A549 (cell line): ENCODE results near the gene RASGRP2. TPM values are rescaled to one million over a fixed set of nuclear protein-coding genes. Genes with fewer than 3 reads are reported as not detected.

Experiments
- ATAC-seq, 2 experiments: fragments of 200-7000 bp in 1 of 2; fragments of >200 bp in 1 of 2; cut with Nextera tagmentation in 1 of 2; cut with Tn5 transposase in 1 of 2; 3 replicates each; pipeline versions ENCODE4 v1.8.0 to v1.9.1; 2018 to 2020; ENCODE audit warnings: mild to moderate bottlenecking in 1 of 2, moderate library complexity in 1 of 2
- CTCF ChIA-PET: fragments of 300-600 bp; sonication (Branson Sonifier 250); formaldehyde crosslinking; extraction: SDS; loops from one replicate; lab custom pipeline; 2021; ENCODE audit warnings: antibody characterized with exemption, inconsistent platforms; lab: Yijun Ruan, JAX
- POLR2A ChIA-PET: fragments of 350-600 bp; formaldehyde crosslinking; extraction: SDS; loops from one replicate; lab custom pipeline; 2021; ENCODE audit warnings: antibody characterized with exemption, inconsistent platforms; lab: Yijun Ruan, JAX
- DNase-seq, 2 experiments: peaks; one replicate each; pipeline versions ENCODE4 v3.0.0 to v3.0.0-alpha.2; 2011 to 2016; ENCODE audit warnings: low read depth in 1 of 2, low spot score in 1 of 2
- FAIRE-seq: peaks from 2 replicates; lab custom pipeline; 2011; peaks lifted over from hg19 to GRCh38; lab: Jason Lieb, UNC
- H3K27ac ChIP-seq, 2 experiments: fragments of >200 bp; sonication (Bioruptor Twin); formaldehyde crosslinking; 3 replicates each; pipeline ENCODE4 v1.5.1; 2016 to 2017
- H3K4me1 ChIP-seq: fragments of >200 bp; sonication (Bioruptor Twin); formaldehyde crosslinking; 3 replicates; pipeline ENCODE4 v1.6.1; 2016
- H3K4me2 ChIP-seq: fragments of >200 bp; sonication (Bioruptor Twin); formaldehyde crosslinking; 3 replicates; pipeline ENCODE4 v1.6.1; 2016
- H3K4me3 ChIP-seq: fragments of >200 bp; sonication (Bioruptor Twin); formaldehyde crosslinking; 3 replicates; pipeline ENCODE4 v1.5.1; 2016
- H3K9me3 ChIP-seq: fragments of >200 bp; sonication (Bioruptor Twin); formaldehyde crosslinking; 3 replicates; pipeline ENCODE4 v1.6.1; 2016
- EHMT2 ChIP-seq: fragments of 200-600 bp; sonication (generic); IDR thresholded peaks from 2 replicates; pipeline ENCODE4 v1.6.1; 2016; ENCODE audit warnings: antibody characterized with exemption, low read depth, mild to moderate bottlenecking, moderate library complexity
- EP300 ChIP-seq, 2 experiments: fragments of >200 bp; sonication (Bioruptor Twin); formaldehyde crosslinking; IDR thresholded peaks; 2 replicates in 1 of 2; 3 replicates in 1 of 2; pipeline ENCODE4 v1.6.1; 2016 to 2017
- FOSL2 ChIP-seq, 2 experiments: fragments of 450-650 bp in 1 of 2; fragments of >200 bp in 1 of 2; sonication (Bioruptor Twin) in 1 of 2; formaldehyde crosslinking; IDR thresholded peaks; 2 replicates each; pipeline versions ENCODE4 v1.5.0 to v1.6.1; 2016 to 2020; ENCODE audit warnings: mild to moderate bottlenecking in 1 of 2, moderate library complexity in 1 of 2
- FOXS1 ChIP-seq: fragments of 250-450 bp; sonication (Bioruptor Pico); IDR thresholded peaks from 2 replicates; pipeline ENCODE4 v1.5.0; 2020; ENCODE audit warnings: mild to moderate bottlenecking, moderate library complexity
- HOXA7 ChIP-seq: fragments of 250-450 bp; sonication (Bioruptor Pico); IDR thresholded peaks from 2 replicates; pipeline ENCODE4 v1.5.0; 2020; ENCODE audit warnings: mild to moderate bottlenecking, moderate library complexity
- HOXB5 ChIP-seq: fragments of 250-450 bp; sonication (Bioruptor Pico); IDR thresholded peaks from 2 replicates; pipeline ENCODE4 v1.5.0; 2020; ENCODE audit warnings: mild to moderate bottlenecking, moderate library complexity
- KDM5A ChIP-seq: fragments of 200-600 bp; sonication (generic); IDR thresholded peaks from 2 replicates; pipeline ENCODE4 v1.6.1; 2016; ENCODE audit warnings: antibody characterized with exemption, mild to moderate bottlenecking
- MAFK ChIP-seq: fragments of 450-650 bp; IDR thresholded peaks from 2 replicates; pipeline ENCODE4 v1.6.1; 2014; ENCODE audit not compliant: partially characterized antibody
- MAX ChIP-seq: IDR thresholded peaks from 2 replicates; pipeline ENCODE4 v1.6.1; 2012
- MAZ ChIP-seq: fragments of 150-350 bp; IDR thresholded peaks from 2 replicates; pipeline ENCODE4 v1.6.1; 2014; ENCODE audit warnings: antibody characterized with exemption, low read depth, low read length, borderline replicate concordance
- NFE2L2 ChIP-seq: fragments of 150-350 bp; conservative IDR thresholded peaks from 2 replicates; pipeline ENCODE4 v1.6.1; 2014; ENCODE audit warnings: low read length
- NPAS2 ChIP-seq: fragments of 250-450 bp; sonication (Bioruptor Pico); IDR thresholded peaks from 2 replicates; pipeline ENCODE4 v1.8.0; 2022; ENCODE audit warnings: mild to moderate bottlenecking, moderate library complexity, borderline replicate concordance
- NR3C1 ChIP-seq: fragments of >200 bp; sonication (Bioruptor Twin); formaldehyde crosslinking; IDR thresholded peaks from 3 replicates; pipeline ENCODE4 v1.6.1; 2017
- PBX3 ChIP-seq: IDR thresholded peaks from 2 replicates; pipeline ENCODE4 v1.6.1; 2012
- PHF8 ChIP-seq: fragments of 200-600 bp; sonication (generic); IDR thresholded peaks from 2 replicates; pipeline ENCODE4 v1.6.1; 2016; ENCODE audit warnings: low read depth, mild to moderate bottlenecking, antibody characterized with exemption, moderate library complexity, borderline replicate concordance
- POLR2A ChIP-seq: IDR thresholded peaks from 2 replicates; pipeline ENCODE4 v1.6.1; 2012; ENCODE audit warnings: mild to moderate bottlenecking, low read length
- RCOR1 ChIP-seq: fragments of 150-350 bp; IDR thresholded peaks from 2 replicates; pipeline ENCODE4 v1.6.1; 2014; ENCODE audit warnings: antibody characterized with exemption, low read length, low read depth
- REST ChIP-seq: fragments of 200-600 bp; sonication (generic); IDR thresholded peaks from 2 replicates; pipeline ENCODE4 v1.6.1; 2016; ENCODE audit warnings: antibody characterized with exemption, mild to moderate bottlenecking, moderate library complexity
- ZC3H11A ChIP-seq: fragments of 450-650 bp; IDR thresholded peaks from 2 replicates; pipeline ENCODE4 v1.6.1; 2014; ENCODE audit warnings: antibody characterized with exemption, mild to moderate bottlenecking
- WGBS: methylation state at CpG from one replicate; pipeline ENCODE4 v1.1.6; 2017; ENCODE audit errors: missing lambda C conversion rate; 5-methylcytosine and 5-hydroxymethylcytosine counted together
- polyA plus RNA-seq, 4 experiments: library from polyadenylated mRNA; depleted of rRNA in 3 of 4; stranded (reverse); fragments of >200 nt; fragmentation: RNase III in 1 of 4; extraction: RNeasy Plus Mini Kit Qiagen cat#74134 plus additional on column Dnase treatment in 1 of 4; gene quantifications; 2 replicates in 3 of 4; 3 replicates in 1 of 4; pipeline ENCODE4 v1.2.3, GENCODE V29; 2011 to 2017

RASGRP2 gene
- polyA plus RNA-seq, 2 of the 4 experiments (the other 2 are of a cell fraction): 0.88 to 0.89 TPM

GRCh38 chr11:64714666-64715065 lies 29.3 kb downstream of the RASGRP2 start:
- ATAC-seq: no peak
- TF ChIP-seq KDM5A (no peak), HOXB5 (no peak), EHMT2 (no peak), FOSL2 (IDR thresholded peaks at IDR 0.05) (no peak), FOSL2 (CRISPR knock-in tag; IDR thresholded peaks at IDR 0.05) (no peak), NFE2L2 (no peak), MAX (no peak), EP300 (IDR thresholded peaks at IDR 0.05) (no peak), MAFK (no peak), POLR2A (no peak), NR3C1 (no peak), MAZ (no peak), RCOR1 (no peak), FOXS1 (CRISPR knock-in tag) (no peak), HOXA7 (CRISPR knock-in tag) (no peak), ZC3H11A (no peak), NPAS2 (CRISPR knock-in tag) (no peak)
- no peak for DNase-seq
- CTCF ChIA-PET: interaction anchor here (0.6 to 8.1 kb wide), 3 partner anchors 26 to 203 kb away, joined by 3 to 48 read pairs (median 21); partner anchors contain the start of gene RASGRP2
- Histone ChIP-seq H3K4me3 (no peak overlapping the region), H3K27ac (no peak overlapping the region), H3K4me1 (peaks cover 13% of the 10 kb centered on the region; the same call in 2 of the 3 replicates), H3K4me2 (no peak overlapping the region), H3K9me3 (no peaks in the 10 kb centered on the region)
- POLR2A ChIA-PET: no interaction called here
- WGBS: 70% methylated on average over 5 of the region's 5 CpGs
- no peak for FAIRE-seq

- peak overlapping the region; percentile 33 for H3K4me3 ChIP-seq
- H3K27ac ChIP-seq: peak overlapping the region in 1 of 2 experiments; percentile 20; a peak in 1 of 6 replicates
- POLR2A ChIA-PET: no interaction called here
- 25% methylated on average over 24 of the region's 39 CpGs for WGBS
- ATAC-seq: no peak
- TF ChIP-seq PHF8 (no peak), PBX3 (no peak), REST (peak; percentile 57; the same call in 1 of the 2 replicates), MAFK (no peak), NR3C1 (no peak)
- no peak for FAIRE-seq
- peak overlapping the region; percentile 68 for H3K4me2 ChIP-seq
- H3K9me3 ChIP-seq: no peaks in the 10 kb centered on the region
- DNase-seq: no peak
- CTCF ChIA-PET: interaction anchor here (0.6 to 8.1 kb wide), 4 partner anchors 10 to 202 kb away, joined by 3 to 48 read pairs (median 12); partner anchors contain the start of gene RASGRP2
- peaks cover 13% of the 10 kb centered on the region; the same call in 2 of the 3 replicates for H3K4me1 ChIP-seq
Measured at GRCh38 chr11:64713781-64714363, 30.1 kb downstream of the RASGRP2 start.
